ENCODE data around the gene RHBDL3. TPM values are rescaled to one million over a fixed set of nuclear protein-coding genes. Genes with fewer than 3 reads are reported as not detected.

The RHBDL3 gene, protein sequence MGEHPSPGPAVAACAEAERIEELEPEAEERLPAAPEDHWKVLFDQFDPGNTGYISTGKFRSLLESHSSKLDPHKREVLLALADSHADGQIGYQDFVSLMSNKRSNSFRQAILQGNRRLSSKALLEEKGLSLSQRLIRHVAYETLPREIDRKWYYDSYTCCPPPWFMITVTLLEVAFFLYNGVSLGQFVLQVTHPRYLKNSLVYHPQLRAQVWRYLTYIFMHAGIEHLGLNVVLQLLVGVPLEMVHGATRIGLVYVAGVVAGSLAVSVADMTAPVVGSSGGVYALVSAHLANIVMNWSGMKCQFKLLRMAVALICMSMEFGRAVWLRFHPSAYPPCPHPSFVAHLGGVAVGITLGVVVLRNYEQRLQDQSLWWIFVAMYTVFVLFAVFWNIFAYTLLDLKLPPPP
- total RNA-seq, result 0.07 TPM in 1 of 2 replicates, not detected in the other

GRCh38 chr17:32265192-32265923 lies at the start of gene RHBDL3:
TSS of gene RHBDL3 (plus strand) at chr17:32265832. CDS start at chr17:32266190, 358 bp downstream.

DNA sequence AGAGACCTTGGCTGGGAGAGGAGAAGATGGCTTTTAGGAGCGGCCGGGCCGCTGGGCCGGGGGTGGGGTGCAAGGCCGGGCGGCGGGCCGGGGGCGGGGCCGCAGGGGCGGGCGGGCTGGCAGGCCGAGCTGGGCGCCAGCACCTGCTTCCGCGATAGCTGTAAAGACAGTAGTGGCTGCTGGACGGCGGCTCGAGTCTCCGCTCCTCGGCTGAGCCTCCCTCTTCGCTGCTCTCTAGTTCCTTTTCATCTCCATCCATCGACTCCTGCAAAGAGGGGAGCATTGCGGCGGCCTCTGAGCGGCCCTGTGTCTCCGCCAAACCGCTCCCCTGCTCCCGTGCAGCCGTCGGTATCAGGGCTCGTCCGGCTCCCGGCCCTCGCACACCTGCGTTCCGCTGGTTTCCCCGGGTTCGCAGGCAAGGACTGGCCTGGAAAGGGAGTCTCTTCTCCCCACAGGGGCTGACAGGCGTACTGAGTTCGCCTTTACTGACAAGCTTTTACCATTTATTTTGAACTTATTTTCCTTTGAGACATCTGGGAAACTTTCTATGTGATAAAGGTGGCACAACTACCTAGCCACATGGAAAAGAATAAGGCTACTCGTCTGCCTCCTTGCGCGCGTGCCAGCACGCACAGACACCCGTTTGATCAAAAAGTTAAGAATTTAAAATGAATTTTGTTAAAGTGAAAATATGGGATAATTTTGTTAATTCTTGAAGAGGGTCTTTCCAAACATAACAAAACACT lies 76.4 kb downstream of the RHBDL3 start, which contains the start of gene C17orf75:
TSS of gene C17orf75 (minus strand) at position 317 of the 746 bp plus-strand sequence. CDS start at position 283, 34 bp downstream.

DNA sequence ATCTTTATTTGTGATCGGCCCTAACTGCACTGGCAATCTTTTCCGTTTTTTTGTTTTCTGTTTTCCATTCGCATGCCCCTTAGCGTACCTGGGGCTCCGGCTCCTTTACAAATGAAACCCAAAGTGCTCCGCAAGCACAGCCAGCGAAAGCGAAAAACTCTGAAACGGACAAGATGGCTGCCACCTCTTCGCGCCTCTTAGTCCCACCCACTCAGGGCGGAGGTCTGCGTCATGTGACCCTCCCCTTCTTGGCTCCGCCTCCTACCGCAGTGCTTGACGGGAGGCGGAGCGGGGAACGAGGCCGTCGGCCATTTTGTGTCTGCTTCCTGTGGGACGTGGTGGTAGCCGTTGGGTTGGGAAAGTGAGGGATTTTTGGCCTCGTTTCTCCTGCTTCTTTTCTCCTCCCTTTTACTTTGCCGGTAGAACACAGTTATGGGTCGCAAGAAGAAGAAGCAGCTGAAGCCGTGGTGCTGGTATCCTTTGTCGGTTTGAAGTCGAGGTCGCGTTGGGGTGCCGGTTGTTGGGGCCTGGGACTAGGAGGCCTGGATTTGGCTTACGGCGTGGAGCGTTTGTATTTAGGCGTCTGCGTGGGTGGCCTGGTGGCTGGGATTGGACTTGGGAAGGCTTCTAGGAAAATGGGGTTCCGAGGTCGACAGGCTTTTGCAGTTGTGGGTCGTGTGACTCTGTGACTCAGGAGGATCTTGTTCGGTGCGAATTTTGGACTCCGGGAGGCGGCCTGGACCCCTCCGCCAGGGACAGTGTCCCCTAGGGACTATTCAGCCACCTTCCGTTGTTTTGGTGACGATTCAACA lies 84.4 kb downstream of the RHBDL3 start, which contains the start of gene ZNF207:
TSS of gene ZNF207 (plus strand) at position 304 of the 812 bp plus-strand sequence. CDS start at position 433, 129 bp downstream.

Small RNA genes lying within 50 kb of the gene (small RNA-seq; reads per million reads assigned to genes)
- gene UBL5P2, result not detected

Other genes with a start within 250 kb of the RHBDL3 start
- 49.1 and 60.6 TPM in 2 replicates for gene RHOT1, start 123.3 kb upstream of the RHBDL3 start, total RNA-seq
- 18.8 and 23.8 TPM in 2 replicates for gene C17orf75, start 76.3 kb downstream of the RHBDL3 start, total RNA-seq
- gene ZNF207, start 84.3 kb downstream of the RHBDL3 start, total RNA-seq, result 248 and 321 TPM in 2 replicates
- 187 and 214 TPM in 2 replicates for gene PSMD11, start 178.7 kb downstream of the RHBDL3 start, total RNA-seq
- 2.1 TPM in 2 replicates for gene CDK5R1, start 221.2 kb downstream of the RHBDL3 start, total RNA-seq

Data from thoracic aorta endothelial cell (primary cell).